K562 (cell line): ENCODE results near the gene HOPX. TPM values are rescaled to one million over a fixed set of nuclear protein-coding genes. Genes with fewer than 3 reads are reported as not detected.

Source experiments
- ATAC-seq: fragments of 200-7000 bp; cut with Tn5 transposase; 3 replicates; pipeline ENCODE4 v1.9.1; 2020; ENCODE audit warnings: moderate library complexity
- BruUV-seq: library from RNA; stranded (reverse); fragments of 400-500 nt; replicated peaks from 2 replicates; lab custom pipeline; 2021; lab: Mats Ljungman, UMichigan
- CTCF ChIA-PET: fragments of 300-600 bp; formaldehyde crosslinking; extraction: SDS; loops from one replicate; lab custom pipeline; 2021; ENCODE audit warnings: low intra/inter-chr PET ratio; lab: Yijun Ruan, JAX
- POLR2A ChIA-PET: fragments of 300-600, 350-650 bp; sonication (Branson Sonifier 250); formaldehyde crosslinking; extraction: SDS; loops from one replicate; lab custom pipeline; 2021; ENCODE audit warnings: antibody characterized with exemption, inconsistent platforms; lab: Yijun Ruan, JAX
- DNase-seq, 4 experiments: peaks; one replicate each; pipeline versions ENCODE4 v3.0.0 to v3.0.0-alpha.2; 2011 to 2018; ENCODE audit warnings: low spot score in 3 of 4, mixed read lengths in 3 of 4; ENCODE audit errors: extremely low read depth in 1 of 4
- FAIRE-seq: peaks from 2 replicates; lab custom pipeline; 2011; peaks lifted over from hg19 to GRCh38; lab: Jason Lieb, UNC
- H2AFZ ChIP-seq: 2 replicates; pipeline ENCODE4 v1.6.0; 2011; ENCODE audit warnings: low read depth, low read length, control low read depth, inconsistent platforms
- H3K27ac ChIP-seq: fragments of 200-600 bp; 3 replicates; pipeline ENCODE4 v1.8.0; 2011; ENCODE audit warnings: low read depth, mild to moderate bottlenecking, control low read depth, inconsistent platforms, low read length, moderate library complexity, mixed read lengths; ENCODE audit errors: extremely low read depth
- H3K27me3 ChIP-seq, 2 experiments: fragments of 300-600 bp in 1 of 2; 2 replicates in 1 of 2; 3 replicates in 1 of 2; pipeline versions ENCODE4 v1.6.0 to v1.8.0; 2011; ENCODE audit warnings: inconsistent platforms in 2 of 2, low read length in 2 of 2, mild to moderate bottlenecking in 1 of 2, mixed read lengths in 1 of 2, moderate library complexity in 1 of 2; ENCODE audit not compliant: control insufficient read depth in 2 of 2, insufficient read depth in 2 of 2
- H3K36me3 ChIP-seq: fragments of 300-600 bp; 3 replicates; pipeline ENCODE4 v1.8.0; 2011; ENCODE audit warnings: mild to moderate bottlenecking, low read length, inconsistent platforms; ENCODE audit not compliant: control insufficient read depth, insufficient read depth
- H3K4me1 ChIP-seq, 2 experiments: fragments of 200-600 bp in 1 of 2; replicated peaks in 1 of 2; 2 replicates in 1 of 2; 3 replicates in 1 of 2; pipeline versions ENCODE4 v1.5.1 to v1.8.0; 2011; ENCODE audit warnings: inconsistent platforms in 2 of 2, low read length in 2 of 2, mild to moderate bottlenecking in 1 of 2, mixed read lengths in 1 of 2, moderate library complexity in 1 of 2; ENCODE audit not compliant: control insufficient read depth in 2 of 2, insufficient read depth in 2 of 2
- H3K4me2 ChIP-seq: 2 replicates; pipeline ENCODE4 v1.6.1; 2011; ENCODE audit warnings: low read length, control low read depth, inconsistent platforms, mixed read lengths; ENCODE audit not compliant: insufficient read depth
- H3K4me3 ChIP-seq: fragments of 200-600 bp; sonication (generic), shearing (Covaris generic); 2 replicates; pipeline ENCODE4 v1.5.1; 2016; ENCODE audit warnings: control low read depth, inconsistent platforms
- H3K79me2 ChIP-seq: fragments of 200-600 bp; 3 replicates; pipeline ENCODE4 v1.8.0; 2011; ENCODE audit warnings: low read length, inconsistent platforms; ENCODE audit not compliant: control insufficient read depth, insufficient read depth
- H3K9ac ChIP-seq, 2 experiments: 2 replicates each; pipeline versions ENCODE4 v1.6.0 to v1.6.1; 2011; ENCODE audit warnings: low read depth in 2 of 2, low read length in 2 of 2, control low read depth in 1 of 2, inconsistent platforms in 1 of 2, mild to moderate bottlenecking in 1 of 2, mixed read lengths in 1 of 2; ENCODE audit not compliant: insufficient read depth in 1 of 2
- H3K9me1 ChIP-seq: one replicate; pipeline ENCODE4 v1.6.0; 2011; ENCODE audit warnings: inconsistent platforms, mild to moderate bottlenecking, low read length, moderate library complexity; ENCODE audit not compliant: control insufficient read depth, insufficient read depth
- H3K9me3 ChIP-seq: replicated peaks from 2 replicates; pipeline ENCODE4 v1.5.1; 2011; ENCODE audit warnings: low read depth, low read length, inconsistent platforms; ENCODE audit not compliant: control insufficient read depth, insufficient read depth
- H4K20me1 ChIP-seq: replicated peaks from 2 replicates; pipeline ENCODE4 v1.6.1; 2011; ENCODE audit warnings: low read length, inconsistent platforms, mixed read lengths; ENCODE audit not compliant: control insufficient read depth, insufficient read depth
- CREBBP ChIP-seq: IDR thresholded peaks from one replicate; pipeline ENCODE4 v1.6.1; 2012; ENCODE audit warnings: low read depth, mild to moderate bottlenecking, control low read depth, inconsistent platforms, low read length
- FOXJ2 ChIP-seq: fragments of 200-800 bp; sonication (Bioruptor generic); IDR thresholded peaks from 2 replicates; pipeline ENCODE4 v1.6.1; 2016; ENCODE audit warnings: missing genetic modification characterization, missing compliant biosample characterization
- GATAD2B ChIP-seq: fragments of 450-650 bp; IDR thresholded peaks from 2 replicates; pipeline ENCODE4 v1.6.1; 2017; ENCODE audit warnings: mild to moderate bottlenecking, borderline replicate concordance
- HMBOX1 ChIP-seq: sonication (generic); IDR thresholded peaks from 2 replicates; pipeline ENCODE4 v1.6.1; 2016
- MBD2 ChIP-seq: sonication (generic); IDR thresholded peaks from 2 replicates; pipeline ENCODE4 v1.6.1; 2016; ENCODE audit warnings: low read depth, borderline replicate concordance
- MLLT1 ChIP-seq, 2 experiments: fragments of 450-650 bp; IDR thresholded peaks; 2 replicates each; pipeline ENCODE4 v1.6.1; 2016
- NONO ChIP-seq, 2 experiments: fragments of 200-400 bp in 1 of 2; fragments of 450-650 bp in 1 of 2; formaldehyde crosslinking in 1 of 2; IDR thresholded peaks; 2 replicates each; pipeline ENCODE4 v1.6.1; 2017; ENCODE audit warnings: low read depth in 2 of 2, mild to moderate bottlenecking in 2 of 2, moderate library complexity in 2 of 2, low read length in 1 of 2
- PHF21A ChIP-seq: fragments of 450-650 bp; IDR thresholded peaks from 2 replicates; pipeline ENCODE4 v1.6.1; 2017; ENCODE audit warnings: low read depth, borderline replicate concordance
- POLR2A ChIP-seq: fragments of 450-650 bp; conservative IDR thresholded peaks from 2 replicates; pipeline ENCODE4 v1.6.1; 2016
- POLR2B ChIP-seq: fragments of 450-650 bp; IDR thresholded peaks from 2 replicates; pipeline ENCODE4 v1.6.1; 2018; ENCODE audit warnings: low read depth; ENCODE audit not compliant: partially characterized antibody
- SIN3A ChIP-seq, 2 experiments: fragments of 150-350 bp in 1 of 2; IDR thresholded peaks; 2 replicates each; pipeline ENCODE4 v1.6.1; 2011 to 2016; ENCODE audit warnings: borderline replicate concordance in 2 of 2, low read depth in 2 of 2, low read length in 2 of 2, mild to moderate bottlenecking in 2 of 2, moderate library complexity in 2 of 2; ENCODE audit not compliant: control insufficient read depth in 1 of 2
- SMAD3 ChIP-seq: fragments of 450-650 bp; formaldehyde crosslinking; conservative IDR thresholded peaks from 2 replicates; pipeline ENCODE4 v1.4.0; 2020; ENCODE audit warnings: mild to moderate bottlenecking
- SREBF1 ChIP-seq: fragments of 150-350 bp; IDR thresholded peaks from 2 replicates; pipeline ENCODE4 v1.6.1; 2014; ENCODE audit warnings: antibody characterized with exemption, low read depth, low read length, borderline replicate concordance
- SUPT5H ChIP-seq: fragments of 450-650 bp; IDR thresholded peaks from 2 replicates; pipeline ENCODE4 v1.6.1; 2016
- TOE1 ChIP-seq, 2 experiments: fragments of 450-650 bp in 1 of 2; sonication (generic) in 1 of 2; formaldehyde crosslinking in 1 of 2; IDR thresholded peaks; 2 replicates each; pipeline versions ENCODE4 v1.7.1 to v1.8.0; 2016 to 2022; ENCODE audit warnings: borderline replicate concordance in 2 of 2, mild to moderate bottlenecking in 2 of 2, antibody characterized with exemption in 1 of 2, inconsistent platforms in 1 of 2, low read depth in 1 of 2, missing genetic modification reagents in 1 of 2, moderate library complexity in 1 of 2
- XRCC4 ChIP-seq: IDR thresholded peaks from one replicate; pipeline ENCODE4 v1.6.1; 2011; ENCODE audit not compliant: insufficient read depth, insufficient read length; ENCODE audit errors: extremely low read depth
- XRCC5 ChIP-seq: fragments of 200-400 bp; formaldehyde crosslinking; IDR thresholded peaks from 2 replicates; pipeline ENCODE4 v1.6.1; 2017; ENCODE audit warnings: low read depth, mild to moderate bottlenecking, low read length
- ZNF583 ChIP-seq: fragments of 250-450 bp; sonication (Bioruptor Pico); IDR thresholded peaks from 2 replicates; pipeline ENCODE4 v1.4.0; 2020
- WGBS: fragments of 100-300 bp; shearing (Covaris generic); methylation state at CpG from one replicate; pipeline ENCODE4 v1.1.6; 2016; ENCODE audit warnings: low coverage, mixed read lengths; ENCODE audit not compliant: insufficient coverage; ENCODE audit errors: missing lambda C conversion rate; 5-methylcytosine and 5-hydroxymethylcytosine counted together
- in situ Hi-C: fragments of 300-500 bp; cut with MboI; formaldehyde crosslinking; loops from 4 replicates; pipeline ENCODE4 v1.15.0; 2018; ENCODE audit warnings: inconsistent platforms, mixed read lengths
- intact Hi-C: fragments of 100-400 bp; cut with micrococcal nuclease; formaldehyde crosslinking; loops from 2 replicates; pipeline ENCODE4 v1.14.2; 2022
- polyA plus RNA-seq, 8 experiments: library from polyadenylated mRNA; depleted of rRNA in 4 of 8; stranded (reverse) in 5 of 8; unstranded in 3 of 8; fragments of >200 nt; fragmentation: Nextera tagmentation in 2 of 8; fragmentation: Illumina TruSeq in 1 of 8; extraction: Ambion mirVana in 2 of 8; extraction: Trizol in 1 of 8; gene quantifications; 2 replicates each; pipeline versions ENCODE4 v1.2.1 to v1.2.3, GENCODE V29; 2011 to 2014; ENCODE audit warnings: inconsistent platforms in 1 of 8, missing spikeins in 1 of 8
- total RNA-seq, 7 experiments: library from RNA; depleted of rRNA in 6 of 7; stranded (reverse); fragments of >200 nt in 6 of 7; fragmentation: Illumina TruSeq in 2 of 7; extraction: Trizol in 2 of 7; gene quantifications; 2 replicates each; pipeline versions ENCODE4 v1.2.1 to v1.2.3, GENCODE V29; 2011 to 2021; ENCODE audit warnings: low replicate concordance in 1 of 7

HOPX gene
- total and polyA plus RNA-seq, 9 of the 15 experiments (the other 6 are each of a cell fraction or from before 2014, with no cell fraction given): 0.24 TPM; not detected in 8

GRCh38 chr4:56674984-56675383 is 6.1 kb downstream of the HOPX start:
- WGBS: 0% methylated on average over 3 of the region's 3 CpGs
- no peaks in the 10 kb centered on the region for H3K79me2 ChIP-seq
- no peak overlapping the region for H3K9ac ChIP-seq
- no peak overlapping the region for H2AFZ ChIP-seq
- no peaks in the 10 kb centered on the region for H3K36me3 ChIP-seq
- ATAC-seq: no peak
- H3K27me3 ChIP-seq: peaks cover 0 to 5% of the 10 kb centered on the region in 2 experiments; a peak in 2 of 5 replicates
- ChIA-PET POLR2A (interaction anchor here (0.9 kb wide), 1 partner anchor 13 kb away, joined by 3 read pairs; no protein-coding TSS in a partner anchor), CTCF (no interaction called here)
- H3K9me3 ChIP-seq: no peaks in the 10 kb centered on the region
- no peak overlapping the region for H3K4me3 ChIP-seq
- intact Hi-C loops: no loop called here
- FAIRE-seq: no peak
- no peak overlapping the region for H3K27ac ChIP-seq
- in situ Hi-C loops: no loop called here
- no peaks in the 10 kb centered on the region for H3K9me1 ChIP-seq
- BruUV-seq: no TSS peak
- no peak for DNase-seq
- H3K4me2 ChIP-seq: no peak overlapping the region
- H3K4me1 ChIP-seq: no peaks in the 10 kb centered on the region
- TF ChIP-seq POLR2A (no peak), CREBBP (no peak), SIN3A (IDR thresholded peaks at IDR 0.05; ENCODE audit: borderline replicate concordance in 2 of 2, control insufficient read depth in 1 of 2, low read depth in 2 of 2, low read length in 2 of 2) (no peak), FOXJ2 (no peak), XRCC4 (no peak), SUPT5H (no peak), PHF21A (no peak), SREBF1 (no peak), MBD2 (no peak), SMAD3 (CRISPR knock-in tag) (no peak), ZNF583 (CRISPR knock-in tag) (no peak), HMBOX1 (no peak), TOE1 (IDR thresholded peaks at IDR 0.05; ENCODE audit: borderline replicate concordance) (no peak), TOE1 (CRISPR knock-in tag; IDR thresholded peaks at IDR 0.05; ENCODE audit: borderline replicate concordance, low read depth) (no peak), POLR2B (no peak), NONO (IDR thresholded peaks at IDR 0.05; ENCODE audit: low read depth in 2 of 2, low read length in 1 of 2) (no peak), MLLT1 (IDR thresholded peaks at IDR 0.05) (no peak), XRCC5 (no peak), GATAD2B (no peak)
- no peaks in the 10 kb centered on the region for H4K20me1 ChIP-seq
